GM23338 (cell line): ENCODE results near the gene CTBP2. TPM values are rescaled to one million over a fixed set of nuclear protein-coding genes. Genes with fewer than 3 reads are reported as not detected.

Experiments
- ATAC-seq: fragments of 200-7000 bp; cut with Tn5 transposase; 3 replicates; pipeline ENCODE4 v1.9.1; 2020
- DNase-seq: peaks from one replicate; pipeline ENCODE4 v3.0.0-alpha.2; 2015; ENCODE audit warnings: low spot score
- H2AFZ ChIP-seq: fragments of 200-600 bp; sonication (generic); 2 replicates; pipeline ENCODE4 v1.8.0; 2016; ENCODE audit warnings: antibody characterized with exemption, mild to moderate bottlenecking, moderate library complexity
- H3F3A ChIP-seq: fragments of 200-600 bp; sonication (generic); replicated peaks from 2 replicates; pipeline ENCODE4 v1.8.0; 2017; ENCODE audit warnings: antibody characterized with exemption, mixed run types, low read depth
- H3K27ac ChIP-seq: fragments of 200-600 bp; sonication (generic); 2 replicates; pipeline ENCODE4 v1.6.1; 2016; ENCODE audit warnings: low read depth
- H3K27me3 ChIP-seq: fragments of 200-600 bp; sonication (generic); 2 replicates; pipeline ENCODE4 v1.8.0; 2016; ENCODE audit warnings: mild to moderate bottlenecking, mixed run types, moderate library complexity; ENCODE audit not compliant: insufficient read depth
- H3K36me3 ChIP-seq: fragments of 200-600 bp; sonication (generic); 2 replicates; pipeline ENCODE4 v1.8.0; 2016; ENCODE audit warnings: mild to moderate bottlenecking; ENCODE audit not compliant: insufficient read depth
- H3K4me1 ChIP-seq: fragments of 200-600 bp; sonication (generic); 2 replicates; pipeline ENCODE4 v1.8.0; 2016; ENCODE audit warnings: mild to moderate bottlenecking, moderate library complexity; ENCODE audit not compliant: insufficient read depth
- H3K4me2 ChIP-seq: fragments of 200-600 bp; sonication (generic); 2 replicates; pipeline ENCODE4 v1.7.1; 2017; ENCODE audit warnings: mixed run types
- H3K4me3 ChIP-seq: fragments of 200-600 bp; sonication (generic); 2 replicates; pipeline ENCODE4 v1.6.1; 2016; ENCODE audit warnings: mixed run types
- H3K79me2 ChIP-seq: fragments of 200-600 bp; sonication (generic); replicated peaks from 2 replicates; pipeline ENCODE4 v1.8.0; 2017; ENCODE audit warnings: mild to moderate bottlenecking; ENCODE audit not compliant: insufficient read depth
- H3K9me2 ChIP-seq: fragments of 200-600 bp; sonication (generic); 2 replicates; pipeline ENCODE4 v1.8.0; 2017; ENCODE audit not compliant: insufficient read depth
- H4K20me1 ChIP-seq: fragments of 200-600 bp; sonication (generic); replicated peaks from 2 replicates; pipeline ENCODE4 v1.8.0; 2017; ENCODE audit warnings: mild to moderate bottlenecking; ENCODE audit not compliant: insufficient read depth
- H3K27ac Mint-ChIP-seq: 2 replicates; pipeline ENCODE4 v1.8.0; 2020; ENCODE audit warnings: inconsistent platforms, mild to moderate bottlenecking, moderate library complexity, mixed read lengths
- H3K27me3 Mint-ChIP-seq: 3 replicates; pipeline ENCODE4 v1.8.0; 2022; ENCODE audit warnings: low read depth, mild to moderate bottlenecking, moderate library complexity, mixed read lengths, inconsistent platforms; ENCODE audit not compliant: insufficient read depth, poor library complexity
- H3K36me3 Mint-ChIP-seq: 3 replicates; pipeline ENCODE4 v1.8.0; 2021; ENCODE audit warnings: low read depth, mild to moderate bottlenecking, inconsistent platforms, moderate library complexity, mixed read lengths
- H3K4me1 Mint-ChIP-seq: 3 replicates; pipeline ENCODE4 v1.8.0; 2020; ENCODE audit warnings: mild to moderate bottlenecking, inconsistent platforms, mixed read lengths
- H3K4me3 Mint-ChIP-seq: 3 replicates; pipeline ENCODE4 v1.8.0; 2021; ENCODE audit warnings: moderate library complexity, mild to moderate bottlenecking, inconsistent platforms, mixed read lengths
- H3K9me3 Mint-ChIP-seq: 3 replicates; pipeline ENCODE4 v1.8.0; 2020; ENCODE audit warnings: moderate library complexity, mild to moderate bottlenecking, inconsistent platforms, mixed read lengths
- CREB1 ChIP-seq: fragments of 250-450 bp; sonication (Bioruptor Pico); IDR thresholded peaks from 2 replicates; pipeline ENCODE4 v1.5.0; 2020; ENCODE audit warnings: low read depth, mild to moderate bottlenecking, moderate library complexity
- EZH2 ChIP-seq: fragments of 200-600 bp; sonication (generic); IDR thresholded peaks from one replicate; pipeline ENCODE4 v1.8.0; 2017; ENCODE audit warnings: antibody characterized with exemption, mild to moderate bottlenecking, low read depth; ENCODE audit not compliant: unreplicated experiment
- EZH2phosphoT487 ChIP-seq: fragments of 200-600 bp; sonication (generic); IDR thresholded peaks from one replicate; pipeline ENCODE4 v1.8.1; 2018; ENCODE audit warnings: antibody characterized with exemption; ENCODE audit not compliant: unreplicated experiment
- JUNB ChIP-seq: IDR thresholded peaks from one replicate; pipeline ENCODE4 v1.6.1; 2016; ENCODE audit warnings: antibody characterized with exemption; ENCODE audit not compliant: unreplicated experiment
- NANOG ChIP-seq: IDR thresholded peaks from 2 replicates; pipeline ENCODE4 v1.6.1; 2016; ENCODE audit warnings: antibody characterized with exemption, borderline replicate concordance
- POLR2AphosphoS5 ChIP-seq: IDR thresholded peaks from 2 replicates; pipeline ENCODE4 v1.6.1; 2016; ENCODE audit warnings: antibody characterized with exemption, low read depth
- STAT1 ChIP-seq: IDR thresholded peaks from one replicate; pipeline ENCODE4 v1.6.1; 2016; ENCODE audit warnings: antibody characterized with exemption; ENCODE audit not compliant: unreplicated experiment
- ZNF114 ChIP-seq: fragments of 250-450 bp; sonication (Bioruptor Pico); IDR thresholded peaks from 2 replicates; pipeline ENCODE4 v1.5.0; 2020; ENCODE audit warnings: mild to moderate bottlenecking, moderate library complexity
- ZNF331 ChIP-seq: fragments of 250-450 bp; sonication (Bioruptor Pico); IDR thresholded peaks from 2 replicates; pipeline ENCODE4 v1.5.0; 2020; ENCODE audit warnings: low read depth, mild to moderate bottlenecking, moderate library complexity
- ZNF462 ChIP-seq: fragments of 250-450 bp; sonication (Bioruptor Pico); IDR thresholded peaks from 2 replicates; pipeline ENCODE4 v1.5.0; 2020; ENCODE audit warnings: mild to moderate bottlenecking, moderate library complexity
- polyA plus RNA-seq: library from polyadenylated mRNA; unstranded; fragments of >200 nt; fragmentation: Nextera tagmentation; extraction: Ambion mirVana; gene quantifications from 2 replicates; pipeline ENCODE4 v1.2.1, GENCODE V29; 2016
- total RNA-seq: library from RNA; depleted of rRNA; stranded (reverse); fragments of >200 nt; shearing (Covaris generic); gene quantifications from 2 replicates; pipeline ENCODE4 v1.2.3, GENCODE V29; 2014
- TF ChIP-seq, protein P1 (sequence below), 2 experiments: fragments of 200-600 bp in 1 of 2; sonication (generic) in 1 of 2; conservative IDR thresholded peaks; 2 replicates each; pipeline versions ENCODE4 v1.5.1 to v1.6.1; 2016 to 2017; ENCODE audit warnings: antibody characterized with exemption in 2 of 2, low read depth in 2 of 2, mild to moderate bottlenecking in 2 of 2, moderate library complexity in 1 of 2

The CTBP2 gene
- total and polyA plus RNA-seq, 2 experiments from 2014 or later: 133 to 265 TPM

- Histone ChIP-seq H3K79me2 (peaks cover 100% of the 10 kb centered on the region), H4K20me1 (peaks cover 91% of the 10 kb centered on the region), H3K4me1 (peaks cover 90% of the 10 kb centered on the region), H3K9me2 (no peaks in the 10 kb centered on the region), H3K27ac (peak overlapping the region; percentile 87), H3K27me3 (no peaks in the 10 kb centered on the region), H3K4me3 (0 out of 2 replicates have a peak overlapping the region, but pooled peaks have one; percentile 23), H2AFZ (no peak overlapping the region), H3K4me2 (peak overlapping the region; percentile 67), H3K36me3 (peaks cover 15% of the 10 kb centered on the region; the same call in 1 of the 2 replicates), H3F3A (peaks cover 10% of the 10 kb centered on the region; the same call in 1 of the 2 replicates)
- peaks cover 29% of the 10 kb centered on the region for H3K27me3 Mint-ChIP-seq
- H3K27ac Mint-ChIP-seq: peak overlapping the region; percentile 93
- no peaks in the 10 kb centered on the region for H3K9me3 Mint-ChIP-seq
- TF ChIP-seq, protein P1, sequence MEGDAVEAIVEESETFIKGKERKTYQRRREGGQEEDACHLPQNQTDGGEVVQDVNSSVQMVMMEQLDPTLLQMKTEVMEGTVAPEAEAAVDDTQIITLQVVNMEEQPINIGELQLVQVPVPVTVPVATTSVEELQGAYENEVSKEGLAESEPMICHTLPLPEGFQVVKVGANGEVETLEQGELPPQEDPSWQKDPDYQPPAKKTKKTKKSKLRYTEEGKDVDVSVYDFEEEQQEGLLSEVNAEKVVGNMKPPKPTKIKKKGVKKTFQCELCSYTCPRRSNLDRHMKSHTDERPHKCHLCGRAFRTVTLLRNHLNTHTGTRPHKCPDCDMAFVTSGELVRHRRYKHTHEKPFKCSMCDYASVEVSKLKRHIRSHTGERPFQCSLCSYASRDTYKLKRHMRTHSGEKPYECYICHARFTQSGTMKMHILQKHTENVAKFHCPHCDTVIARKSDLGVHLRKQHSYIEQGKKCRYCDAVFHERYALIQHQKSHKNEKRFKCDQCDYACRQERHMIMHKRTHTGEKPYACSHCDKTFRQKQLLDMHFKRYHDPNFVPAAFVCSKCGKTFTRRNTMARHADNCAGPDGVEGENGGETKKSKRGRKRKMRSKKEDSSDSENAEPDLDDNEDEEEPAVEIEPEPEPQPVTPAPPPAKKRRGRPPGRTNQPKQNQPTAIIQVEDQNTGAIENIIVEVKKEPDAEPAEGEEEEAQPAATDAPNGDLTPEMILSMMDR (conservative IDR thresholded peaks at IDR 0.05; ENCODE audit: low read depth in 2 of 2): peak in 1 of 2 experiments; percentile 19; a peak in 1 of 4 replicates
- TF ChIP-seq EZH2phosphoT487: no peak
- ATAC-seq (peak; percentile 13), DNase-seq (no peak)
- H3K4me1 Mint-ChIP-seq: peaks cover 98% of the 10 kb centered on the region
- H3K36me3 Mint-ChIP-seq: peaks cover 83% of the 10 kb centered on the region
- peak overlapping the region; percentile 45; the same call in 2 of the 3 replicates for H3K4me3 Mint-ChIP-seq
Observed at GRCh38 chr10:125102821-125103220, 57.5 kb downstream of the CTBP2 start.

- Mint-ChIP-seq H3K9me3 (no peaks in the 10 kb centered on the region), H3K27me3 (peaks cover 32% of the 10 kb centered on the region), H3K4me3 (peak overlapping the region; percentile 19; the same call in 2 of the 3 replicates), H3K4me1 (peaks cover 96% of the 10 kb centered on the region), H3K36me3 (peaks cover 80% of the 10 kb centered on the region), H3K27ac (peak overlapping the region; percentile 47)
- H4K20me1 ChIP-seq: peaks cover 89% of the 10 kb centered on the region
- H3K4me2 ChIP-seq: peak overlapping the region; percentile 19
- H3K79me2 ChIP-seq: peaks cover 100% of the 10 kb centered on the region
- no peak overlapping the region for H2AFZ ChIP-seq
- no peaks in the 10 kb centered on the region for H3K9me2 ChIP-seq
- peak overlapping the region; percentile 87; the same call in 1 of the 2 replicates for H3K27ac ChIP-seq
- H3K36me3 ChIP-seq: 0 out of 2 replicates have a peak, but pooled peaks cover 12% of the 10 kb centered on the region
- TF ChIP-seq, protein P1 (conservative IDR thresholded peaks at IDR 0.05; ENCODE audit: low read depth in 2 of 2): no peak
- no peak for TF ChIP-seq CREB1 (CRISPR knock-in tag)
- no peak for TF ChIP-seq STAT1
- TF ChIP-seq EZH2phosphoT487: no peak
- TF ChIP-seq NANOG: no peak
- TF ChIP-seq ZNF462 (CRISPR knock-in tag): no peak
- TF ChIP-seq POLR2AphosphoS5: no peak
- no peak for TF ChIP-seq ZNF114 (CRISPR knock-in tag)
- TF ChIP-seq JUNB: no peak
- no peak for TF ChIP-seq EZH2
- TF ChIP-seq ZNF331 (CRISPR knock-in tag): no peak
- H3K27me3 ChIP-seq: no peaks in the 10 kb centered on the region
- DNase-seq (peak; percentile 59), ATAC-seq (peak; percentile 4; the same call in 1 of the 3 replicates)
- H3K4me3 ChIP-seq: 0 out of 2 replicates have a peak overlapping the region, but pooled peaks have one; percentile 23
- H3K4me1 ChIP-seq: peaks cover 91% of the 10 kb centered on the region
- H3F3A ChIP-seq: peaks cover 10% of the 10 kb centered on the region; the same call in 1 of the 2 replicates
Observed at GRCh38 chr10:125102246-125102645, 58.1 kb downstream of the CTBP2 start.
